ENCODE measurements around the gene KRT15. TPM values are rescaled to one million over a fixed set of nuclear protein-coding genes. Genes with fewer than 3 reads are reported as not detected.
"Not testable (repeated sequence)": the region's sequence is repeated elsewhere in the genome, so short reads cannot be mapped to it uniquely, and the experiment has no call there.

KRT15 gene
- total and polyA plus RNA-seq, 2 donors (not counting 1 experiment from before 2014, with no cell fraction given), result not detected

GRCh38 chr17:41544935-41545334 lies 26.2 kb upstream of the KRT15 start:
- DNase-seq (no peak), ATAC-seq (ENCODE audit: low read depth) (no peak)
- Histone ChIP-seq H3K9me3 (ENCODE audit: control extremely low read depth in 1 of 3, control insufficient read depth in 2 of 3, insufficient read depth in 1 of 3, low read length in 2 of 3) (peaks cover 0 to 22% (median 0%) of the 10 kb centered on the region in 3 donors), H3K27me3 (replicated peaks in 1 of 4; ENCODE audit: control extremely low read depth in 1 of 4, control insufficient read depth in 3 of 4, insufficient read depth in 4 of 4, low read length in 3 of 4) (peaks cover 0 to 26% (median 6%) of the 10 kb centered on the region in 4 experiments), H3K4me2 (replicated peaks; ENCODE audit: low read depth, low read length, poor library complexity, severe bottlenecking) (no peak overlapping the region), H4K20me1 (ENCODE audit: control insufficient read depth, insufficient read depth, low read length, poor library complexity, severe bottlenecking) (no peaks in the 10 kb centered on the region), H3K27ac (ENCODE audit: low read length in 2 of 2) (no peak overlapping the region), H3K79me2 (ENCODE audit: control insufficient read depth, insufficient read depth, low read length) (no peaks in the 10 kb centered on the region), H3K36me3 (replicated peaks in 1 of 2; ENCODE audit: control extremely low read depth in 1 of 2, control insufficient read depth in 1 of 2, extremely low read depth in 1 of 2, insufficient read depth in 2 of 2, low read length in 1 of 2) (no peaks in the 10 kb centered on the region), H3K4me1 (ENCODE audit: control insufficient read depth in 2 of 2, insufficient read depth in 2 of 2, low read length in 2 of 2) (peaks cover 8 to 13% of the 10 kb centered on the region in 2 donors), H2AFZ (ENCODE audit: insufficient read depth, low read depth, low read length, poor library complexity, severe bottlenecking) (no peak overlapping the region), H3K9ac (ENCODE audit: low read length) (no peak overlapping the region), H3K4me3 (ENCODE audit: control extremely low read depth in 1 of 5, extremely low read depth in 1 of 5, insufficient read depth in 1 of 5, low read depth in 2 of 5, low read length in 4 of 5) (no peak overlapping the region)
- 92% methylated on average over 2 of the region's 5 CpGs for WGBS (ENCODE audit: insufficient coverage)
- Mint-ChIP-seq H3K4me3 (no peak overlapping the region), H3K9me3 (ENCODE audit: insufficient read depth) (no peaks in the 10 kb centered on the region), H3K27ac (no peak overlapping the region), H3K27me3 (peaks cover 29% of the 10 kb centered on the region), H3K4me1 (peaks cover 8% of the 10 kb centered on the region)
- POLR2A ChIA-PET, result no interaction called here
- TF ChIP-seq, protein P1, sequence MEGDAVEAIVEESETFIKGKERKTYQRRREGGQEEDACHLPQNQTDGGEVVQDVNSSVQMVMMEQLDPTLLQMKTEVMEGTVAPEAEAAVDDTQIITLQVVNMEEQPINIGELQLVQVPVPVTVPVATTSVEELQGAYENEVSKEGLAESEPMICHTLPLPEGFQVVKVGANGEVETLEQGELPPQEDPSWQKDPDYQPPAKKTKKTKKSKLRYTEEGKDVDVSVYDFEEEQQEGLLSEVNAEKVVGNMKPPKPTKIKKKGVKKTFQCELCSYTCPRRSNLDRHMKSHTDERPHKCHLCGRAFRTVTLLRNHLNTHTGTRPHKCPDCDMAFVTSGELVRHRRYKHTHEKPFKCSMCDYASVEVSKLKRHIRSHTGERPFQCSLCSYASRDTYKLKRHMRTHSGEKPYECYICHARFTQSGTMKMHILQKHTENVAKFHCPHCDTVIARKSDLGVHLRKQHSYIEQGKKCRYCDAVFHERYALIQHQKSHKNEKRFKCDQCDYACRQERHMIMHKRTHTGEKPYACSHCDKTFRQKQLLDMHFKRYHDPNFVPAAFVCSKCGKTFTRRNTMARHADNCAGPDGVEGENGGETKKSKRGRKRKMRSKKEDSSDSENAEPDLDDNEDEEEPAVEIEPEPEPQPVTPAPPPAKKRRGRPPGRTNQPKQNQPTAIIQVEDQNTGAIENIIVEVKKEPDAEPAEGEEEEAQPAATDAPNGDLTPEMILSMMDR (IDR thresholded peaks at IDR 0.05), result no peak
- no peak for TF ChIP-seq EZH2 (IDR thresholded peaks at IDR 0.05; ENCODE audit: borderline replicate concordance, insufficient read depth, low read depth, low read length, poor library complexity, severe bottlenecking)
- intact Hi-C loops (cut with micrococcal nuclease), result no loop called here
- CTCF ChIA-PET, result interaction anchor here (0.6 kb wide), 1 partner anchor 429 kb away, joined by 3 read pairs; no protein-coding TSS in a partner anchor

GRCh38 chr17:41544491-41544892 lies 25.8 kb upstream of the KRT15 start:
- Mint-ChIP-seq H3K27me3 (peaks cover 29% of the 10 kb centered on the region), H3K4me3 (no peak overlapping the region), H3K4me1 (peaks cover 7% of the 10 kb centered on the region), H3K27ac (no peak overlapping the region), H3K9me3 (ENCODE audit: insufficient read depth) (no peaks in the 10 kb centered on the region)
- TF ChIP-seq, protein P1 (IDR thresholded peaks at IDR 0.05), result no peak
- TF ChIP-seq EZH2 (IDR thresholded peaks at IDR 0.05; ENCODE audit: borderline replicate concordance, insufficient read depth, low read depth, low read length, poor library complexity, severe bottlenecking), result no peak
- ChIA-PET POLR2A (no interaction called here), CTCF (interaction anchor here (0.5 to 0.6 kb wide), 2 partner anchors 430 to 1239 kb away, joined by 3 to 4 read pairs; no protein-coding TSS in a partner anchor)
- intact Hi-C loops (cut with micrococcal nuclease), result no loop called here
- H3K27me3 ChIP-seq (replicated peaks in 1 of 4; ENCODE audit: control extremely low read depth in 1 of 4, control insufficient read depth in 3 of 4, insufficient read depth in 4 of 4, low read length in 3 of 4), result peaks cover 0 to 23% (median 6%) of the 10 kb centered on the region in 4 experiments
- no peaks in the 10 kb centered on the region for H3K36me3 ChIP-seq (replicated peaks in 1 of 2; ENCODE audit: control extremely low read depth in 1 of 2, control insufficient read depth in 1 of 2, extremely low read depth in 1 of 2, insufficient read depth in 2 of 2, low read length in 1 of 2)
- DNase-seq (no peak), ATAC-seq (ENCODE audit: low read depth) (no peak)
- no peak overlapping the region for H3K4me2 ChIP-seq (replicated peaks; ENCODE audit: low read depth, low read length, poor library complexity, severe bottlenecking)
- H2AFZ ChIP-seq (ENCODE audit: insufficient read depth, low read depth, low read length, poor library complexity, severe bottlenecking), result no peak overlapping the region
- H3K4me3 ChIP-seq (ENCODE audit: control extremely low read depth in 1 of 5, extremely low read depth in 1 of 5, insufficient read depth in 1 of 5, low read depth in 2 of 5, low read length in 4 of 5), result no peak overlapping the region
- no peak overlapping the region for H3K27ac ChIP-seq (ENCODE audit: low read length in 2 of 2)
- no peaks in the 10 kb centered on the region for H4K20me1 ChIP-seq (ENCODE audit: control insufficient read depth, insufficient read depth, low read length, poor library complexity, severe bottlenecking)
- no peaks in the 10 kb centered on the region for H3K79me2 ChIP-seq (ENCODE audit: control insufficient read depth, insufficient read depth, low read length)
- peaks cover 0 to 22% (median 0%) of the 10 kb centered on the region in 3 donors for H3K9me3 ChIP-seq (ENCODE audit: control extremely low read depth in 1 of 3, control insufficient read depth in 2 of 3, insufficient read depth in 1 of 3, low read length in 2 of 3)
- 100% methylated on average over 2 of the region's 5 CpGs for WGBS (ENCODE audit: insufficient coverage)
- H3K4me1 ChIP-seq (ENCODE audit: control insufficient read depth in 2 of 2, insufficient read depth in 2 of 2, low read length in 2 of 2), result peaks cover 8 to 12% of the 10 kb centered on the region in 2 donors
- no peak overlapping the region for H3K9ac ChIP-seq (ENCODE audit: low read length)

- H3K79me2 ChIP-seq (ENCODE audit: control insufficient read depth, insufficient read depth, low read length); intact Hi-C loops (cut with micrococcal nuclease); ATAC-seq (ENCODE audit: low read depth); H3K27ac ChIP-seq (ENCODE audit: low read length in 2 of 2); H3K27ac Mint-ChIP-seq; H3K4me1 Mint-ChIP-seq; H4K20me1 ChIP-seq (ENCODE audit: control insufficient read depth, insufficient read depth, low read length, poor library complexity, severe bottlenecking); H3K4me1 ChIP-seq (ENCODE audit: control insufficient read depth in 2 of 2, insufficient read depth in 2 of 2, low read length in 2 of 2); H3K4me3 ChIP-seq (ENCODE audit: control extremely low read depth in 1 of 5, extremely low read depth in 1 of 5, insufficient read depth in 1 of 5, low read depth in 2 of 5, low read length in 4 of 5); H3K9me3 Mint-ChIP-seq (ENCODE audit: insufficient read depth); H2AFZ ChIP-seq (ENCODE audit: insufficient read depth, low read depth, low read length, poor library complexity, severe bottlenecking); H3K9ac ChIP-seq (ENCODE audit: low read length); H3K4me2 ChIP-seq (replicated peaks; ENCODE audit: low read depth, low read length, poor library complexity, severe bottlenecking); DNase-seq; H3K4me3 Mint-ChIP-seq; H3K36me3 ChIP-seq (replicated peaks in 1 of 2; ENCODE audit: control extremely low read depth in 1 of 2, control insufficient read depth in 1 of 2, extremely low read depth in 1 of 2, insufficient read depth in 2 of 2, low read length in 1 of 2); POLR2A ChIA-PET: not testable (repeated sequence)
- peaks cover 0 to 13% (median 0%) of the 10 kb centered on the region in 3 donors for H3K9me3 ChIP-seq (ENCODE audit: control extremely low read depth in 1 of 3, control insufficient read depth in 2 of 3, insufficient read depth in 1 of 3, low read length in 2 of 3)
- peaks cover 22% of the 10 kb centered on the region for H3K27me3 Mint-ChIP-seq
- H3K27me3 ChIP-seq (replicated peaks in 1 of 4; ENCODE audit: control extremely low read depth in 1 of 4, control insufficient read depth in 3 of 4, insufficient read depth in 4 of 4, low read length in 3 of 4), result peaks cover 0 to 11% (median 0%) of the 10 kb centered on the region in 4 experiments
- WGBS (ENCODE audit: insufficient coverage), result 88% methylated on average over 9 of the region's 10 CpGs
- CTCF ChIA-PET, result interaction anchor here (0.6 kb wide), 1 partner anchor 387 kb away, joined by 3 read pairs; no protein-coding TSS in a partner anchor
These were observed 24.1 kb upstream of the KRT15 start for GRCh38 chr17:41542786-41543185.

All from B cell (primary cell).